RPMI7951 (cell line): Measurements from ENCODE around the gene CHD6. TPM values are rescaled to one million over a fixed set of nuclear protein-coding genes. Genes with fewer than 3 reads are reported as not detected.

Experiments used
- DNase-seq: peaks from one replicate; pipeline ENCODE4 v3.0.0-alpha.2; 2012; ENCODE audit warnings: low read depth
- total RNA-seq: library from RNA; depleted of rRNA; stranded (reverse); fragments of >200 nt; shearing (Covaris generic); gene quantifications from 2 replicates; pipeline ENCODE4 v1.2.3, GENCODE V29; 2014

The CHD6 gene
- total RNA-seq, 1 experiment from 2014 or later: 17.4 TPM

DNA sequence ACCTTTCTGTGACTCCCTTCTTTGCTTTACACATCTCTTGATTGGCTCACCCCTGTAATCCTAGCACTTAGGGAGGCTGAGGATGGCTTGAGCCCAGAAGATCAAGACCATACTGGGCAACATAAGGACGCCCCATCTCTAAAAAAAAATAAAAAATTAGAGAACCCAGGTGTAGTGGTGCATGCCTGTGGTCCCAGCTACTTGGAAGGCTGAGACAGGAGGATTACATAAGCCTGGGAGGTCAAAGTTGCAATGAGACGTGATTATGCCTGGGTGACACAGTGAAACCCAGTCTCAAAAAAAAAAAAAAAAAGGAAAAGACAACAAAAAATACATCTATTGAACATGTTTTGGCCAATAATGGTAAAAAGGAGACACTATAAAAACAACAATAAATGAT is 37.8 kb downstream of the CHD6 start:
- DNase-seq: no peak

DNA sequence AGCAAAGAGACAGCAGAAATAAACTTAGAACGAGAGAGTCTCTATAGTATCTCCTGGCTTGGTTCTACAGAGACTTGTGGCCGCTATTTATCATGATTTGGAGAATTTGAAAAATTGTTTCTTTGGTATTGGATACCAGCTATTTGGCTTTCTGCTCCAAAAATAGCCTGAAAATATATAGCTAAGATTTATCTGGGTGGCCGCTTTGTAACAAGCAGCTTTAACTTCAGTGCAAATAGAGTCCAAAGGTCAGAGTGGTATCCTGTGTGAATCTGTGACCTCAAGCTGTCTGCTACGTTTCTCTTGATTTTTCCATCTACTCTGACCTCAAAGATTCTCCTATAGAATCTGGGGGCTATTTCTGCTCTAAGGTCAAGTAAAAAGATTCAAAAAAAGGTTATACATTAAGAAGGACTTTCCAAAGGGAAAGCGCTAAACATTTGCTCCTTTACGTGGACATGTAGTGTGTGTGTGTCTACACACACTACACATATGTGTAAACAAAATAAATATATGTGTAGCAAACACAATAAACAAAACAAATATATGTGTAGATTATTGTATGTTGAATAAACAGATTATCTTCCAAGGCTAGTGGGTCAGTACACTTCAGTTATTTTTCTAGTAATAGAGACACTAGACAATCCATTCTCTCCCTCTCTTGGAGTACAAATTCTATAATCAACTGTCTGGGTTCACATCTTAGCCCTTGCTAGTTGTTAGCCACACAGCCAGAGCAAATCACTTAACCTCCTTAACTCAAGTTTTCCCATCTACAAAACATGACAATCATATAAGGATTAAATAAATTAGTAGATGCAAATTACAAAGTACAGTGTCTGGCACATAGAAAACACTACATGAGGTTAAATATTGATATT is 40.8 kb downstream of the CHD6 start:
- DNase-seq: no peak

DNA sequence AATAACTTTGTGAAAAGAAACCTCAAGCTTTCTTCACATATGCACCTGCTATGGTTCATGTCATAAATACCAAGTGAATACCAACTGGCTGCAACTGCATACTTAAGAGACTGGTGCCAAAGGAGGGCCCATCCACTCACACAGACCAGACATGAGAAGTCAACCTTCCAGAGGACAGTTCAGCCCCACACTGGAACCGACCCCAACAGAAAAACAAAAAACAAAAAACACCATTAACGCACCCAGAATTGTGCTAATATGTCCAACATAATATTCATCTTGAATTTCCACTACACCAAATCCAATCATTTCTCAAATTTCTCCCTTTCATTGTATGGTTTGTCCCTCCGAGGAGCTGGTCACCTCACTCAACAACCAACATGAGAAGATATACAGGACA is 42.8 kb downstream of the CHD6 start:
- no peak for DNase-seq

DNA sequence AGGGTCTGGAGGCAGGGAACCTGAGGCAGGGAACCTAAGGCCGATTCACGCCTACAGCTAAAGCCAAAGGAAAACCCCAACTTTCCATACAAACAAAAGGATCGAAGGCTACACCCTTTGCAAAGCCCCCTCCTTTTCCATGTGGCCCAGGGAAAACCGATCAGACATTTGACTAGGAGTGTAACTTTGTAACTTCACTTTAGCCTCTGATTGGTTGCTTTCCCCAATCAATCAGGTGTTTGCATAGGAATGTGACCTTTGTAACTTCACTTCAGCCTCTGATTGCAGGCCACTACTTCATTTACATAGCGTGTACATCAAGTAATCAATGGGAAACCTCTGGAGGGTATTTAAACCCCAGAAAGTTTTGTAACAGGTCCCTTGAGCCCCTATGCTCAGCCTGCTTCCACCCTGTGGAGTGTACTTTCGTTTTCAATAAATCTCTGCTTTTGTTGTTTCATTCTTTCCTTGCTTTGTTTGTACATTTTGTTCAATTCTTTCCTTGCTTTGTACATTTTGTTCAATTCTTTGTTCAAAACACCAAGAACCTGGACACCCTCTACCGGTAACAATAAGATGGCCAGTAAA is 43.3 kb downstream of the CHD6 start:
- no peak for DNase-seq

DNA sequence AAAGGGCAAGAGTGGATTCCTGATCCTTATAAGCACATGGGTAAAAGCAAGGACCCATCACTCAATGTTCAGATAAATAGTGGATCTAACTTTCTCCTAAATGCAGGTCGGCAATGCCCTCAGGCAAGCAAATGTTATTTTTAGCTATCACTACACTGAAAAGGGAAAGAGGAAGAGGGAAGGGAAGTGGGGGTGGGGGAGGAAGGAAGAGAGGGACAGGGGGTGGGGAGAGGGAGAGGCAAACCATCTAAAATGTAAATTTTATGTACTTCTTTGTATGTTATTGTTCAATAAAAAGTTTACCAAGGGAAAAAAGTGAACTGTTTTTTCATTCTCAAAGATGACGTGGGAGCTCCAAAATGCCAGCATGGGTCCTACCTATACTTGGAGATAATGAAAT is 44.2 kb downstream of the CHD6 start:
- peak; percentile 25 for DNase-seq

DNA sequence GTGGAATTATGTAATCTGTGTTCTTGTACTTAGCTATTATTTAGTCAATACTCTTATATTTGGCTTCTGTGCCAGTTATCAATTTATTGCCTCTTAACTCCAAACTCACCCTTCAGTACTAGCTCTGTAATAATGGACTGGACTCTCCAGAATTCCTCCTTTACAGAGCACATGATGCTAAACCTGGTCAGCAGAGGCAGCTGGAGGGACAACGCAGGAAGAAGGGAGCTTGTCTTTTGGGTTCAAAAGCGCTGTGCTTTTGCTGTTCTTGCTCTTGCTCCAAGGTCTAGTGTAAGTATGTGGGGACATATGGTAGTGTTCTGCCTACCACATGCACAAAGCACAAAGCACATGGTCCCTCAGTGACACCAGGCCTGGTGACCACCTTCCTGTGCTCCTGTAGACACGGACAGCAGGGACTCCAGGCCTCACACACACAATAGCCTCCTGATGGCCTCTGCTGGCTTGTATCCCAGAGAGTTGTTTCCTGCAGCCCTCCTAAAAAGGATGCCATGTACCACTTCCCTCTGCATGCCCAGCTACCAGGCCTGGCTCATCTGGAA is 46.1 kb downstream of the CHD6 start:
- DNase-seq: peak; percentile 21

DNA sequence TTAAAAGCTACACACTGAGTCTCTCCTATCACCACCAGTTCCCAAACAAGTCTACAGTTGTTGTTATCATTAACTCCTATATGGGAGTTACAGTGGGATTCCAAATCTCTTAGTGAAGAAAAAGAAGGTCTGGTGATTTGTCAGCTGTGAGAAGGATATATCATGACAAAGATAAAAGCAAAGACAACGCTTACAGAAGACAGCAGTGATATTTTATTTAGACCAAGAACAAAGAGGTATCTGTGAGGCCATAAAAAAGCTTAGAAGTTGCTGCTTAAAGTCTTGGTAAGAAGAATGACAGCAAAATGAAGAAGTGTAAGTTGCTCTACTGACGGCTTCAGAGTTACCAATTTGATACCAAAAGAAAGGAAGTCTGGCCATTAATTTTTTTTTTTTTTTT is 47.2 kb downstream of the CHD6 start:
- DNase-seq: no peak

DNA sequence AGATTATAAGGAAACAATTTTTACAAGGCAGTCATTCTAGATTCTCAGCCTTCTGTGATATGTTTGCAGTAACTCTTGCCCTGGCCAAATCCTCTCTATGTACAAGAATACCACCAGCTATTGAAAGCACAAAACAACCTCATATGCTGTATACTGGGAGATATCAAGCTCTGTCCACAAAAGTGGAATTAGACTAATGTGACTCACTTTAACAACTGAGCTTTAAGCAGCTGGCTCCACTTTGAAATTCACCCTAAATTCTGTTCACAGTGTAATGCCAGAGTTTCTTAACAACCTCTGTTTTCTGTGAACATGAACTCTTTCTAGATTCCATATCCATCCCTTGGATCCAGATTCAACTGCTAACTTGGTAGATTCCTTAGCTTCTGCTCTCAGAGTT is 47.6 kb downstream of the CHD6 start:
- no peak for DNase-seq

DNA sequence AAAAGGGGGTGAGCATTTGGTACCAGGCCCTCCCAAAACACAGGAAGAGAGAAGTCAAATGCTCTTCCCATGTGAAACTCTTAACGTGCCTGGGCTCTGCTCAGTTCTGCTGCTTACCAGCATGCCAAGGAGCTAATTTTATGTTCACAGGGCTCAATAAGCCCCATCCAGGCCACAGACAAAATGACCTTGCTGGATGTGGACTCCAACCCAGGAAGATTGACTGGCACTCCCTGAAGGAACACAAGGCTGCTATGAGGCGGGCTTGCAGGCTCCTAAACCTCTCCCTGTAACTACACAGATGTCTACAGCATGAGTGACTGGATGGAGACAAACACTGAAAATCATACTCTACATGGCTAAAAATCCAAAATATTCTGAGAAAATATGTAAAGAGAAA is 50.6 kb downstream of the CHD6 start:
- DNase-seq: no peak

DNA sequence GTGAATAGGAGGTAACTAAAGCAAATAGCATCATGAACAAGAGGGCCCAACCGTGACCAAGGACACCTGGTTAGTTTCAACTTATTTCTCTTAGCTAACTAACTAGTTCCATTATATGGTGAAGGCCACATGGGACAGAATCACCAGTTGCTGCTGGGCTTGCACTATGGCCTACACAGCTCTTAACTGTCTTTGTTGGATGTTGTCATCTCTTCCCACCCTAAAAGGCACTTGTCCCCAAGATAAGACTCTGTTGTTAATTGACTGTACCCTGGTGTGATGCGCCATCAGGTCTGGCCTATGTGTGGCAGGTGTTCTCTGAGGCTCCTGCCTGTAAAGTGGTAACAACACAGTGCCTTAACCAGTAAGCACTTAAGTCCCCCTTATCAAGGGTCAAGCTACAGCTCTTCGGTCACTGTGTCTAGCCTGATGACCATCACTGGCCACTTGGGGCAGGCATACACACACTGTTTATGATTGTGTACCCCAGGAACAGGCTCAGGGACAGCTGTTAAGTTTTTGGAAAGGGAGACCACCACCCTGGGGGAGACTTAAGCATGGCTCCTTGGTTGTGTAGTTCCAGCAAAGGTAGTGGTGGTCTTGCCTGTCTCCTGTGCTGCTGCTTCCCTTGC is 51.2 kb downstream of the CHD6 start:
- DNase-seq: no peak

DNA sequence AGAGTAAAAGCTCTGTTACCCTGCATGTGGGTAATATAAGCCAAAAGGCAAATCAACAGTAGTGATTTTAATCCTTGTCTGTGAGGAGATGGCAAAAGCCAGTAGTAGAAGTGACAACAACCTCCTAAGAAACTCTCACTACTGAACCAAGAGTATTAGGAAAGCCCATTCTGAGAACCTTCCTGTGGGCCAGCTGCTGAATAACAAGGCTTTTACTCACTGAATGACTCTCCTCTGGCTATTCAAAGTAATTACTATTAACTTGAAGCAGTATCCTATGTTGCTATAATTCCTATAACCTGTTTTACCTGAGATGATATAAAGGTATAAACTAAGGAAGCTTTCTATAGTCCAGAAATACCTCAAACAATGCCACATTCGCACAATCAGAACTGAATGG is 55.1 kb downstream of the CHD6 start:
- no peak for DNase-seq

DNA sequence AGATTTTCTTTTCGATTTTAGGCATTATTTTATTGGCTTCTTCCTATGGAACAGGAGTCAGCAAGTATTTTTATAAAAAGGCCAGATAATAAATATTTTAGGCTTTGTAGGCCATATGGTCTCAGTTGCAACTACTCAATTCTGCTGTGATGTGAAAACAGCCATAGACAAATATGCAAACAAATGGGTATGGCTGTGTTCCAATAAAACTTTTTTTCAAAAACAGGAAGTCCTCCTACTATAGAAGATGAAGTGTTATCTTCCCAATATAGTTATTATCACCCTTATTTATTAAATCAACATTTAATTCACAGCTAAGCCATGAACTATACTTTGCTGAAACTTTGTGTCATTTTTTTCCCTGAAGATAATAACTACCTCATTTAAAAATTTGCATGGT is 57.2 kb downstream of the CHD6 start:
- DNase-seq: no peak

DNA sequence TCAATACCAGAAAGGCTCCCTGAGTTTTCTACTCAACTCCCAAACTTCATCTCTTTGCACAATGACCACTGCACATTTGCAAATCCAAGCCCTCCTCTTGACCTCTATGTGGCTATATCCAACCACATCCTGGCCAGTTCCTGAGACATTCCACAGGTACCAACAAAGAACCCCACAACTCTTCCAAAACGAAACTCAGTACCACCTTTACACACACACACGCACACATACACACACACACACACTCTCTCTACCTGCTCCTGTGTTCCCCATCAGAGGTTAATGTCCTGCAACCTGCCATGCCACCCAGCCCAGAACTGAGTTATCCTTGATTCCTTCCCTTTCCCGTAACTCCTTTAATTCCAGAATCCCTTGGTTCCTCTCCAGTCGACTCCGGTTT is 58.5 kb downstream of the CHD6 start:
- DNase-seq: no peak

DNA sequence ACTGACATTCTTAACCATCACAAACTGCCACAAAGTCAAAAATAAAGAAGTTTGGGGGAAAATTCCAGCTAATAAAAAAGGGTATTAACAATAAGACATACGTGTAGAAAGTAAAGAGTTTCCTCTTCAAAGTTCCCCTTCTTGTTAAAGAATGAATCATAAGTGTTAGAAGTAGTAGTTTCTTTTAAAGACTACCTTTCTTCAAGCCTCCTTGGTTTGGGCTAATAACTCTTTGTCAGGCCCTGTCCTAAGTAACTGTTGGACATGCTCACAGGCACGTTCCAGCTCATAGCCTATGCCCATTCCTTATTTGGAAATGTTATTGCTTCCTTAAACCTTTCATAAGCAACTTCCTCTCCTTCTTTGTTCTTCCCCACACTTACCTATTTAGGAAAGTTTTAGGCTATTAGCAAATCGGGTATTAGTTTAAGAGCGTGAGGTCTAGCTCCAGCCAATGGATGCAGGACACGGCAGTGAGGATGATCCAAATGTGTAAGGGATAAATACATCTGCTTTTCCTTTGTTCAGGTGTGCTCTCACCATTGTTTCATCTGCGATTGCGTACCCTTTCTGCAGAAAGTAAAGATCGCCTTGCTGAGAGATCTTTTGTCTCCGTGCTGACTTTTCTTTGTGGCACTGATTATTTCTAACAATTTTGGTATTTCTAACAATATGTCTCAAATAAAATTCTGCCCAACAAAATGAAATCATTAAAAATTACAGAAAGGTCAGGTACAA is 64.9 kb downstream of the CHD6 start:
- DNase-seq: no peak

DNA sequence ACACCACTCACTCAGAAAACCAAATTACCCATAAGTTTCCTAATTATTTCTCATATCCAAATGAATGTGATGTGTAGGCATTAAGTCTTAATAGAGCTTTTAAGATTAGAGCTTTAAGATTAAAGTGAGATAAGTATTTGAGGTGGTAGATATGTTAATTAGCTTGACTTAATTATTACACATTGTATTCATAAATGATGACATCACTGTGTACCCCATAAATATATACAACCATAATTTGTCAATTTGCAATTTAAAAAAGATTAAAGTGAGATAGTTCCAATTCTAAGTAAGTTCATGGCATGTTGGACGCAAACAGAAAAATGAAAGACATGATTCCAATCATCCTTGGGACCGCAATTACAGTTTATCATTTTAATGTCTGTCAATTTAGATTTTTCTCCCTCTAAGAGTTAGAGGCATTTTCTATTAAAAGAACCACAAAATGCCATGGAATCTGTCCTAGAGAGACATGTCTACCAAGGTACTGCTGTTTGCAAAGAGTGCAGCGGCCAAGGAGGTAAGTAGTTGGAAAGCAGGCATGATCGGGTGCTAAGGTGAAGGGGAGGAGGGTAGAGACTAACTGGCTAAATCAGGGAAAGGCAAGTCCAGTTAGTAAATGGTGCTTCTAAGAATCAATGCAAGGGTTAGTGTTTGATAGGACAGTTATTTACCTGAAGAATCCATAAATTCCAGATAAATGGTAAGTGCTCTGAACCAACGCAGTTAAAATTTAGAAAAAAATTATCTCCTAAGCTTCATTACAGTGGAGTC is 65.7 kb downstream of the CHD6 start:
- DNase-seq: no peak

DNA sequence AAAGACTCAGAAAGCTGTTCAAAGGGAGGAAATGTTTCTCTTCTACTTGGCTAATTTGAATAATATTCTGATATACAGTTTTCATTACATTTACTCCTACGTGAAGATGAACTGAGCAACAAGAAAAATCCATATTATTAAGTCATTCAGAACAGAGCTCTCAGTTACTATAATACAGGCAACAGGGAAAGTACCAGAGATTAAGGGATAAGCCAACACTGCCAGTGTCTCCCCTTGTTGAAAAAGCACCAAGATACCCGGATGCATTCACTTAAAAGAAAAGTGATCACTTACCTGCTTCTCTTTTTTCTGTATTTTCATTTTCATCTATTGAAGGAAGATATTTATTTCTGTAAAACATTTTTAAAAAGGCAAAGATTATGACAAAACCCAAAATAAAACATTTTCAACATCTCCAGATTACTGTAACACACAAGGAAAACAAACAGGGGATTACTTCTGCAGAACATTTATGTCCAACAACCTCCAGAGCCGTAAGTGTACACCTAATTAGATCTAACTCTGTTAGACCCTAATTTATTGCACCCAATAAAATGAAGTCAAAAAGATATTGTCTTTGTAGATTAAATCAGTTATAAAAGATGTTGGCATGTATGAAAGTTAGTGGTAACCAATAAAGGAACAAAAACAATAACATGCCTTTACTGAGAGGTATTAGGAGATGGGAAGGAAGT is 67.0 kb downstream of the CHD6 start:
- no peak for DNase-seq

DNA sequence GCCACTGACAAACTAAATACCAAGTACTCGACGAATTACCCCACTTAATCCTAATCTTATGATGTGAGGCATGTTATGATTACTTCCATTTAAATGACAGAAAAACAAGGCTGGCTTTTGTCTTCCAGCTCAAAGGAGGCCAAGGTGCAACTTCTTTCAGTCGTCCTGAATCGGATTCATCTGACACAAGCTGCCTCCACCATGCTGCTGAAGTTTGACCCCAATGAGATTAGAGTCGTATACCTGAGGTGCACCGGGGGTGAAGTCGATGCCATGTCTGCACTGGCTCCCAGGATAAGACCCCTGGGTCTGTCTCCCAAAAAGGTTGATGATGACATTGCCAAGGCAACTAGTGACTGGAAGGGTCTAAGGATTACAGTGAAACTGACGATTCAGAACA is 71.0 kb downstream of the CHD6 start:
- DNase-seq: no peak

DNA sequence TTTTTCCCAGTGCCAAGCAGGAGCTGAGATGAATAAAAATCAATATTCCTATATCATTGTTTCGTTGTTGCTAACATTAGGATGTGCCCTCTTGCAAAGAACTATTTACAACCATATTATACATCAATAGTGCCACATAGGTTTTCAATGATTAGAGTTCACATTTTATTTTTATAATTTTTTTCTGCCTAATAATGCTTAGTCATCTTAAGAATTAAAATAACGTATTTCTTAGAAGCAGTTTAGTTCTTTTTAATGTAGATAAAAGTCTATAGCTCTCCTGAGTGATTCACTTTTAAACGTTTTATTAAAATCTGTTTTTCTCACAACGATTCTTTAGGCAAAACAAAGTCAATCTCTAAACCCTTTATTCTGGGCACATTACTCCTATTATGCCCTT is 71.6 kb downstream of the CHD6 start:
- DNase-seq: no peak

DNA sequence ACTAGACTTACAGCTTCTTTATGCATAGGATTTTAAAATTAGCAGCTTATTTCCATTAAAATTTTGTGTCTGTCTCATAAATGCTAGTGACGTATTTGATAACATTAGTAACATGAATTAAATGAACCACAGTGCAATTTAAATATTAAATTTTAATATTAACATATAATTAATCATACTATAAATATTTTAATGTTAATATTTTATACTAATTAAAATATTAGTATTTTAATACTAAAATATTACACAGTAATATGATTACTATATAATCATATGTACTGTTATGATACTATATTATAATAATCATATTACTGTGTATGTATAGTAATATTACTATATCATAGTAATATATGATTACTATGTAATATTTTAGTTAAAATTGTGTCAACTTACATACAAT is 73.7 kb downstream of the CHD6 start:
- no peak for DNase-seq

DNA sequence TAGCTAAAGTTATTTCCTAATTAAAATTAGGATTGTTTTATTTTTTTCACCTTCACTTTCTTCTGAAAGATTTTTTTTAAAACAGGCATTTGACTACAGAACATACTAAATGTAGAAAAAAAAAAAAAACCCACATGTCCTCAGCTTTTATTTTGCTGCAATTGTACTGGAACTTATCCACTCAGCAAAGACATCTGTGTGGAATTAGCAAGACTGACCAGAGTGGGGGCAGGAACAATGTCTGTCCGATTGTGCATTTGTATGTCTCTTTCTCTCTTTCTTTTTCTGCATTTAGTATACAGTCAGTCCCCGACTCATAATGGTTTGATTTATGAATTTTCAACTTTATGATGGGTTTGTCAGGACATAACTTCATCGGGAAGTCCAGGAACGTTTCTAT is 77.3 kb downstream of the CHD6 start:
- DNase-seq: no peak

DNA sequence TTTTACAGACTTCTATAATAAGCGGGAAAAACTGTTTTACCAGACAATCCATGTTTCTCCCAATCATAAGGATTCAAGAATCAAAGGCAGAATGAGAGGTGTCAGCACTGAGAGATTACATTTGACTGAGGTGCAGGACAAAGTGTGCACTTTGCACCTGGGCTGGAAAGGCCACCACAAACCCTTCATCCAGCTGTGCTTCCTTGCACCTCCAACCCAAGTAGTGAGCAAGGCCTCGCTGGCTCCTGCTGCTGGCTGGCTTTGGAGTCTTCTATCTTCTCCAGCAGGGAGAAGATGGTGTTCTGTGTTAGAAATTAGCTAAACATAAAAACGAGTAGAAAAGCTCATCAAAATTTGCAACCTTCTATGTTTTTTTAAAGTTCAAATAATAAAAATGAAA is 77.7 kb downstream of the CHD6 start:
- no peak for DNase-seq
